ENCODE measurements around the gene EFHD2. TPM values are rescaled to one million over a fixed set of nuclear protein-coding genes. Genes with fewer than 3 reads are reported as not detected.
"Not testable (repeated sequence)": the region's sequence is repeated elsewhere in the genome, so short reads cannot be mapped to it uniquely, and the experiment has no call there.

EFHD2 gene
- total and polyA plus RNA-seq, 2 experiments from 2014 or later: 43.9 to 58.2 TPM

GRCh38 chr1:15385420-15385819 lies 24.3 kb upstream of the EFHD2 start:
- DNase-seq (ENCODE audit: low read depth in 1 of 2, low spot score in 1 of 2): no peak
- H3K27me3 ChIP-seq: peaks cover 45% of the 10 kb centered on the region
- no peak overlapping the region for H3K4me3 ChIP-seq
- TF ChIP-seq CTCF (IDR thresholded peaks at IDR 0.05; ENCODE audit: low read depth, low read length): no peak
- H3K36me3 ChIP-seq: no peaks in the 10 kb centered on the region
- no peaks in the 10 kb centered on the region for H3K9me3 ChIP-seq (ENCODE audit: low read depth)
- H3K4me1 ChIP-seq (ENCODE audit: low read depth): no peaks in the 10 kb centered on the region
- no peak overlapping the region for H3K27ac ChIP-seq

- Histone ChIP-seq H3K36me3 (no peaks in the 10 kb centered on the region), H3K27ac (no peak overlapping the region), H3K4me3 (no peak overlapping the region), H3K9me3 (ENCODE audit: low read depth) (no peaks in the 10 kb centered on the region), H3K4me1 (ENCODE audit: low read depth) (no peaks in the 10 kb centered on the region), H3K27me3 (peaks cover 45% of the 10 kb centered on the region)
- DNase-seq (ENCODE audit: low read depth in 1 of 2, low spot score in 1 of 2): no peak
- TF ChIP-seq CTCF (IDR thresholded peaks at IDR 0.05; ENCODE audit: low read depth, low read length): no peak
Observed at GRCh38 chr1:15386164-15386749, 23.4 kb upstream of the EFHD2 start.

- H3K9me3 ChIP-seq (ENCODE audit: low read depth): no peaks in the 10 kb centered on the region
- no peak for DNase-seq (ENCODE audit: low read depth in 1 of 2, low spot score in 1 of 2)
- no peaks in the 10 kb centered on the region for H3K36me3 ChIP-seq
- H3K4me3 ChIP-seq: no peak overlapping the region
- H3K4me1 ChIP-seq (ENCODE audit: low read depth): no peaks in the 10 kb centered on the region
- no peak overlapping the region for H3K27ac ChIP-seq
- no peak for TF ChIP-seq CTCF (IDR thresholded peaks at IDR 0.05; ENCODE audit: low read depth, low read length)
- peaks cover 45% of the 10 kb centered on the region for H3K27me3 ChIP-seq
Observed at GRCh38 chr1:15388201-15388880, 21.3 kb upstream of the EFHD2 start.

- H3K4me3 ChIP-seq; H3K9me3 ChIP-seq (ENCODE audit: low read depth); H3K4me1 ChIP-seq (ENCODE audit: low read depth); DNase-seq (ENCODE audit: low read depth in 1 of 2, low spot score in 1 of 2); H3K27ac ChIP-seq; H3K36me3 ChIP-seq: not testable (repeated sequence)
- H3K27me3 ChIP-seq: peaks cover 32% of the 10 kb centered on the region
Observed at GRCh38 chr1:15389828-15390227, 19.9 kb upstream of the EFHD2 start.

- no peak for TF ChIP-seq CTCF (IDR thresholded peaks at IDR 0.05; ENCODE audit: low read depth, low read length)
- no peak overlapping the region for H3K27ac ChIP-seq
- DNase-seq (ENCODE audit: low read depth in 1 of 2, low spot score in 1 of 2): no peak
- H3K9me3 ChIP-seq (ENCODE audit: low read depth): no peaks in the 10 kb centered on the region
- H3K27me3 ChIP-seq: peaks cover 24% of the 10 kb centered on the region
- no peaks in the 10 kb centered on the region for H3K4me1 ChIP-seq (ENCODE audit: low read depth)
- H3K36me3 ChIP-seq: no peaks in the 10 kb centered on the region
- no peak overlapping the region for H3K4me3 ChIP-seq
Observed at GRCh38 chr1:15390667-15391066, 19.0 kb upstream of the EFHD2 start.

GRCh38 chr1:15391366-15391765 lies 18.3 kb upstream of the EFHD2 start:
- Histone ChIP-seq H3K9me3 (ENCODE audit: low read depth) (no peaks in the 10 kb centered on the region), H3K36me3 (no peaks in the 10 kb centered on the region), H3K27ac (no peak overlapping the region), H3K27me3 (peaks cover 17% of the 10 kb centered on the region), H3K4me1 (ENCODE audit: low read depth) (no peaks in the 10 kb centered on the region), H3K4me3 (no peak overlapping the region)
- DNase-seq (ENCODE audit: low read depth in 1 of 2, low spot score in 1 of 2): no peak
- no peak for TF ChIP-seq CTCF (IDR thresholded peaks at IDR 0.05; ENCODE audit: low read depth, low read length)

Data from cardiac muscle cell (in vitro differentiated cells and primary cell).